HG03066 (cell line): ENCODE results near the gene GRIN2A.

ENCODE experiments used
- ATAC-seq: cut with Tn5 transposase; IDR thresholded peaks from one replicate; pipeline ENCODE4 v1.9.1; 2021; ENCODE audit warnings: low read depth; ENCODE audit not compliant: unreplicated experiment

The GRIN2A gene

GRCh38 chr16:10188236-10188635, 6.0 kb upstream of the GRIN2A start:
- ATAC-seq, result no peak

GRCh38 chr16:10181196-10182162, 749 bp downstream of the GRIN2A start:
- ATAC-seq, result no peak

GRCh38 chr16:10180771-10181163, 1.5 kb downstream of the GRIN2A start:
- no peak for ATAC-seq

- no peak for ATAC-seq
Observed at GRCh38 chr16:10180042-10180770, 2.0 kb downstream of the GRIN2A start.

GRCh38 chr16:10178526-10178925, 3.7 kb downstream of the GRIN2A start:
- no peak for ATAC-seq

- no peak for ATAC-seq
Observed at GRCh38 chr16:10178080-10178479, 4.1 kb downstream of the GRIN2A start.

- ATAC-seq, result no peak
Observed at GRCh38 chr16:10172848-10173655, 9.2 kb downstream of the GRIN2A start.

GRCh38 chr16:10171221-10171620, 11.0 kb downstream of the GRIN2A start:
- no peak for ATAC-seq

- ATAC-seq, result no peak
Observed at GRCh38 chr16:10169904-10170410, 12.3 kb downstream of the GRIN2A start.

GRCh38 chr16:10169031-10169430, 13.2 kb downstream of the GRIN2A start:
- ATAC-seq, result no peak

- ATAC-seq, result no peak
Observed at GRCh38 chr16:10168258-10168657, 14.0 kb downstream of the GRIN2A start.

- ATAC-seq, result no peak
Observed at GRCh38 chr16:10165643-10166042, 16.6 kb downstream of the GRIN2A start.

GRCh38 chr16:10162981-10163380, 19.2 kb downstream of the GRIN2A start:
- ATAC-seq, result no peak

GRCh38 chr16:10156099-10156498, 26.1 kb downstream of the GRIN2A start:
- ATAC-seq, result no peak

- no peak for ATAC-seq
Observed at GRCh38 chr16:10154389-10154788, 27.8 kb downstream of the GRIN2A start.

- ATAC-seq, result no peak
Observed at GRCh38 chr16:10153985-10154384, 28.2 kb downstream of the GRIN2A start.

GRCh38 chr16:10151718-10152117, 30.5 kb downstream of the GRIN2A start:
- ATAC-seq, result no peak

GRCh38 chr16:10150906-10151305, 31.3 kb downstream of the GRIN2A start:
- no peak for ATAC-seq

- no peak for ATAC-seq
Observed at GRCh38 chr16:10145542-10146035, 36.6 kb downstream of the GRIN2A start.

GRCh38 chr16:10141671-10142070, 40.6 kb downstream of the GRIN2A start:
- no peak for ATAC-seq
